Measurements from ENCODE around the gene RAB39A. TPM values are rescaled to one million over a fixed set of nuclear protein-coding genes. Genes with fewer than 3 reads are reported as not detected.

The RAB39A gene
- total RNA-seq, 1 donor from 2014 or later = 0.58 TPM

DNA sequence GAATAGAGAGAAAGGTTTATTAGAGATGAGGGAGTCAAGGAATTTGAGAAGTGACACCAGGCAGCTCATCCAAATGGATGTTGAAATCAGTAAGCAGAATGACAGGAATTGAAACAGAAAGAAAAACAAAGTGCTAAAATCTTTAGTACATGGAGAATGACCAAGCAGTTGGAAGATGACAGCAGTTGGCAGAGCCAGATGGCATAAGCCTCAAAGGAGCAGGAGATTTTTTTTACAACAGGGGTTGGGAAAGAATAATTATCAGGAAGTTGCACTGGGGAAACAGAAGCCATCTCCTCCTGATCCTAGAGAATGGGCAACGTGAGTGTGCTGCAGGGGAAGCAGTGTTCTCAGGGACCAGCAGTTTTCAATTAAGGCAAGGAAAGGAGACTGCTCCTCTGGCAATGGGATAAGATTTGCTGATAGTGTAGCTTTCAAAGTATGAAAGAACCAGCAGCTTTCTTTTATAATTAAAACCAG, 28.9 kb downstream of the RAB39A start:
- ATAC-seq (peak; percentile 60), DNase-seq (ENCODE audit: low spot score) (no peak)

DNA sequence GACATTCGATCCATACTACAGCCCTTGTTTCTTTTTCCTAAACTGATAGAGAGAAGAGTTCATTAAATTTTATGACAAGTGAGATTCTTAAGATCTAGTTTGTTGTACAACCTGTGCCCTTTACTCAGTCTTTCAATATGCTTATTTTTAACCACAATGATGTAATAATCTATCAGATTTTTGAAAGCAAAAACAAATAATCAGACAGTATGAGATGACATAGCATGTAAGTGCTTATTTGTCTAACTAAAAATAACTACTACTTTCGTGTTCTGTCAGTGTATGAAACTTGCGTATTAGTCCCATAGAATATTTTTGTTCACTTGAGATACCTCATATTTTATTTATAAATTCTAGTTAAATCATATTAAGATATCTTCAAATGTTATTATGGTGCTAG, 33.2 kb downstream of the RAB39A start:
- DNase-seq (ENCODE audit: low spot score) = no peak
- no peak for ATAC-seq

DNA sequence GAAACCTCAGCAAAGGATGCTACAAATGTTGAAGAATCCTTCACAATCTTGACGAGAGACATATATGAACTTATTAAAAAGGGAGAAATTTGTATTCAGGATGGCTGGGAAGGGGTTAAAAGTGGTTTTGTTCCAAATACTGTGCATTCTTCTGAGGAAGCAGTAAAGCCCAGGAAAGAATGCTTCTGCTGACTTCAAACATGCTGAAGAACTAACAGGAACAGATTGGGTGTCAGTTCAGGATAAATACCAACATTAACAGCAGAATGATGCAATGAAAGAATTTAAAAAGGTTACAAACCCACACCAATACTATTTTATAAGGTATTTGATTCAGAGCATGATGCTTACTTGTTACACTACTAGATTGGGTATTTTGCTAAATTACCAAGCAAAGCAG, 33.9 kb downstream of the RAB39A start:
- no peak for ATAC-seq
- DNase-seq (ENCODE audit: low spot score) = no peak

DNA sequence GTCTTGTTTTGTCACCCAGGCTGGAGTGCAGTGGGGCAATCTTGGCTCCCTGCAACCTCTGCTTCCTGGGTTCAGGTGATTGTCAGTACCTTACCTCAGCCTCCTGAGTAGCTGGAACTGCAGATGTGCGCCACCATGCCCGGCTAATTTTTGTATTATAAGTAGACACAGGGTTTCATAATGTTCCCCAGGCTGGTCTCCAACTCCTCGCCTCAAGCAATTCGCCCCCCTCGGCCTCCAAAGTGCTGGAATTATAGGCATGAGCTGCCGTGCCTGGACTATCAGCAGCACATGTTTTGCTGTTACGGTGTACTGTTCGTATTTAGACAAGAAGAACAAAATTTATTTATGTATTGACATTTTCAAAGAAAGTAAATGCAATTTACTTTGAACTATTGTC, 34.8 kb downstream of the RAB39A start:
- ATAC-seq (no peak), DNase-seq (ENCODE audit: low spot score) (no peak)

DNA sequence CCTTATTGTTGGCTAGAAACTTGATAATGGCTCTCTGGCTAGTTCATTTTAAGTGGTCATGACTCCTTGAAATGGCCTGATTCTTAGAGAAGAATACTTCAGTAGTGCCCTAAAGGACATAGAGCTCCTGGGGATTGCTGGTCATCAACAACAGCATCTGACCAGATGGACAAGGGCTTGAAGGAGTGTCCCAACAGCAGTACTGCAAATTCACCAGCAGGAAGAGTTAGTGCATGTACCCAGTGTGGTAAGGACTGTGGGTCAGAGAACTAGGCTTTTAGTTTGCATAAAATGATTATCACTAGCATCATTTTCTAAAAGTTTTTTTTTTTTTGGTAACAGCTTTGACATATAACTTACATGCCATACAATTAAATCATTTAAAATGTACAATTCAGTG, 41.0 kb downstream of the RAB39A start:
- no peak for DNase-seq (ENCODE audit: low spot score)
- ATAC-seq = no peak

DNA sequence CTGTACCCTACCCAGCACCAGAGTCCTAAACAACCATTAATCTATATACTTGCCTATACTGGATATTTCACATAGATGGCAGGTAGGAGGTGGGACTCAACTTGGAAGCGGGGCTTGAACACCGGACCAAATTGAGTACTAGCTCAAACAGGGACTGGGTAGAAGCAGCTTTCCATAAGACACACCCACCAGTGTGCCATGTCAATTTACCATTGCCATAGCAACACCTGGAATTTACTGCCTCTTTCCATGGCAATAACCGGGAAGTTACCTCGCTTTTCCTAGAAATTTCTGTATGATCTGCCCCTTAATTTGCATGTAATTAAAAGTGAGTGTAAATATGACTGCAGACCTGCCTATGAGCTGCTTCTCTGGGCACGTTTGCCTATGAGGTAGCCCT, 41.8 kb downstream of the RAB39A start:
- no peak for DNase-seq (ENCODE audit: low spot score)
- ATAC-seq = no peak

DNA sequence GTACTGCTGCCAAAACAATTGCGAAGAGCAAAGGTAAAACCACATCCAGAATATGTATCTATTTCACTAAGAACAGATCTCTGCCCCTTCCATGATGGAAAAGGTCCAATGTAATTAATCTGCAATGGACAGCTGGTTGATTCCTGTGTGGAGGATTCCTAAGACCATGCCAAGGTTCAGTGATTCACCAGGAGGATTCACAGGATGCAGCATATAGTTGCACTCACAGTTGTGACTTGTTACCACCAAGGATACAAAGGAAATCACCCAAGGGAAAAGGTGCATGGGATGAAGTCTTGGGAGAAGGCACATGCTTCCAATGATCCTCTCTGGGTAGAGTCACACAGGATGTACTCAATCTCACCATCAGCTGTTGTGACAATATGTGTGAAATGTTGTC, 45.4 kb downstream of the RAB39A start:
- DNase-seq (ENCODE audit: low spot score) (no peak), ATAC-seq (no peak)

DNA sequence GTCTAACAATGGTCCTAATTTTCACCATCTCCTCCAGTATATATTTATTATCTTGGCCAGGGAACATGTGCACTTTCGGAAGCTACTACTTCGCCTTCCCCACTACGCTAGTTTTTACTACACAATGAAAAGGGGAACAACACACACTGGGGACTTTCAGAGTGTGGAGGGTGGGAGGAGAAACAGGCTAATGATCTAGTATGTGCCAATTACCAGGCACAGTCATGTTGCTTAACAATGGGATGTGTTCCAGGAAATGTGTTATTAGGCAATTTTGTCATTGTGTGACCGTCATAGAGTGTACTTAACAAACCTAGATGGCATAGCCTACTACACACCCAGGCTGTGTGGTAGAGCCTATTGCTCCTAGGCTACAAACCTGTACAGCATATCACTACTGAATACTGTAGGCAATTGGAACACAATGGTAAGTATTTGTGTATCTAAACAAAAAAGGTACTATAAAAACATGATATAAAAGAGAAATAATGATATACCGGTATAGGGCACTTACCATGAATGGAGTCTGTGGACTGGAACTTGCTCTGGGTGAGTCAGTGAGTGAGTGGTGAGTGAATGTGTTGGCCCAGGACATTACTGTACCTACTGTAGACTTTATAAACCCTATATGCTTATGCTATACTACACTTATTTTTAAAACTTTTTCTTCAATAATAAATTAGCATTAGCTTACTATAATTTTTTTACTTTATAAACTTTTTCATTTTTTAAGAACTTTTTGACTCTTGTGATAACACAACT, 60.3 kb downstream of the RAB39A start:
- ATAC-seq = peak; percentile 63
- DNase-seq (ENCODE audit: low spot score) = no peak

DNA sequence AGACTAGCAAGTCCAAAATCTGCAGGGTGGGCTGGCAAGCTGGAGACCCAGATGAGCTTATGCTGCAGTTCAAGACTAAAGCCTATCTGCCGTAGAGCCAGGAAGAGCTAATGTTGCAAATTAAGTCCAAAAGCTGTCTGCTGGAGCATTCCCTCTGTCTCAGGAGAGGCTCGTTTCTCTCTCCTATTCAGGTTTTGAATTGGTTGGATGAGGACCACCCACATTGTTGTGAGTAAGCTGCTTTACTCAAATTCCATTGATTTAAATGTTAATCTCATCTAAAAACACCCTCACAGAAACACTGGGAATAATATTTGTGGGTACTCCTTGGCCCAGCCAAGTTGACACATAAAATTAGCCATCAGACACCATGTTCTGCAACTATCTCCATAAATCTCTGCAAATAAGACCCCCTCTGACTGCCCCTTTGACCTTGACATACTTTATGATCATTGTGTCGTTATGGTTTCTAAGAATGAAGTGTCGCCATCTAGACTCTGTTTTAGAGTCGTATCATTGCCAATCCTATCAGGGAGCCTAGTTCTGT, 63.7 kb downstream of the RAB39A start:
- no peak for ATAC-seq
- no peak for DNase-seq (ENCODE audit: low spot score)

DNA sequence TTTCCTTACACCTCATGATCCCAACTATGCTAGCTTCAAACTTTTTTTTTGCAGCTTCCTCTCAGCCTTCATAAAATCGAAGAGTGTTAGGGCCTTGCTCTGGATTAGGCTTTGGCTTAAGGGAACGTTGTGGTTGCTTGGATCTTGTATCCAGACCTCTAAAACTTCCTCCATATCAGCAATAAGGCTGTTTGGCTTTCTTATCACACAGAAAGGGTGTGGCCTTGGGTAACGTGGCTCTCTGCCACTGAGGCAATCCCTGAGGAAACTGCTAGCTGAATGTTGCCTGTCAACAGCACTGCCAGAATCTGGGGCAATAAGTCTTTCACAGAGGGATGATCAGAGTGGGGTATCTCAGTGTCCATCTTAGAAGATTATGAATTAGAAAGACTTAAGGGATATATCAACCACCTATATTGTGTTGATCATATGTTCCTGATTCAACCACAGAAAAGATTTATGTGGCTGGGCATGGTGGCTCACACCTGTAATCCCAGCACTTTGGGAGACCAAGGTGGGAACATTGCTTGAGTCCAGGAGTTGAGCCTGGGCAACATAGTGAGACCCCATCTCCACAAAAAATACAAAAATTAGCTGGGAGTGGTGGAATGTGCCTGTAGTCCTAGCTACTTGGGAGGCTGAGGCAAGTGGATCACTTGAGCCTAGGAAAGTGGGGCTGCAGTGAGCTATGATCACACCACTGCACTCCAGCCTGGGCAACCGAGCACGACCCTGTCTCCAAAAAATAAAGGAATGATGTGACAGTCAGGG, 67.9 kb downstream of the RAB39A start:
- DNase-seq (ENCODE audit: low spot score) (no peak), ATAC-seq (no peak)

DNA sequence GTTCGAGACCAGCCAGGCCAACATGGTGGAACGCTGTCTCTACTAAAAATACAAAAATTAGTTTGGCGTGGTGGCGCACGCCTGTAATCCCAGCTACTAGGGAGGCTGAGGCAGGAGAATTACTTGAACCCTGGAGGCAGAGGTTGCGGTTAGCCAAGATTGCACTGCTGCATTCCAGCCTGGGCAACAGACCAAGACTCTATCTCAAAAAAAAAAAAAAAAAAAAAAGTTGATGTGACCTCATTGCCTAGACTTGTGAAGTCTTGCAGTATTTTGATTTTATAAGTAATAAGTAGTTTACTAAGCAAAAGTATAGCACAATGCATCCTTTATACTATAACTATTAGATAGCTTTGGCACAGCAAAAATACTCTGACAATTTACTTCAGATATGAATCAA, 70.5 kb downstream of the RAB39A start:
- DNase-seq (ENCODE audit: low spot score) = no peak
- no peak for ATAC-seq

DNA sequence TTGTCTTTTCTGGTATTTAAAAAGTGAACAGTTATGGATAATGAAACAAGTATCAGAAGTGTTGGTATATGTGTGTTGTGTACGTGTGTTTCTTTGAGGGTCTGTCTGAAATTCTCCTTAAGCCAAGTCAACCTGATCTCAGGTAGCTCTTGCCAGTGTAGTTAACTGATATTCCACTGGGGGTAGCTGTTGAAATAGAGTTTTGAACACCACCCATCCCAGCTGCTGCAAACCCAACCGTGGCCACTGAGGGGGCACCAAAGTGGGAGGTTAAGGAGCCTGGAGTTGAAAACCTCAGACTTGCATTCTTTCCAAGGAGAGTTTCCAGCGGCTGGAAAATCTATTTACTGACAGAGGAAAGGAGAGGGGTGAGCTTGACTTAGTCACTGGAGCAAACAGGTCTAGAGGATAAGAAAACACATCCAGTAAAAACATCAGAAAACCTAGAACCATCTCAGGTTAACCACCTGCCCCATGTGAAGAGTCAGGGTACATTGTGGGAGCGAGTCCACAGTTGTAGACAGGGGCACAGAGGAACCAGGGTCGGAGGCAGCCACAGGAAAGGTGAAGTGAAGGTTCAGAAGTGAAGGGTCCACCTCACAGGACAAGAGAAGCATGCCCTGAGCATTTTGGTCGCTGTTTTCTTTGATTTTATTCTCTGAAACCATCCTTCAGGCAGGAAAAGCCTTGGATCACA, 71.7 kb downstream of the RAB39A start:
- DNase-seq (ENCODE audit: low spot score) (no peak), ATAC-seq (peak; percentile 87)

DNA sequence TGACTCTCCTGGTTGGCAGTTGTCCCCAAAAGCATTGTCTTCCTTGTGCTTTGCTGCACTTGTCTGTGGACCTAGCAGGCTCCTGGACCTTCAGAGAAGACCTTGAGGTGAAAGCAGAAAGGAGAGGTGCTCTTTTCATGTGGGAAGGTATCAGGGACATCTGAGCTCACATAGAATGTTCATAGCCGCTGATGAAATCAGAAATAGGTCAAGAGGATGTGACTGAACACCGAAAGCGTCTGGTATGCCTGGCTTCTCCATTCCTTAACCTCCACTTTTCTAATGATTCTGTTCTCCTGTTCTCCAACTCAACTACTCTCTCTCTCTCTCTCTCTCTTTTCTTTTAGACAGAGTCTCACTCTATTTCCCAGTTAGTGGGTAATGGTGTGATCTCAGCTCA, 74.2 kb downstream of the RAB39A start:
- ATAC-seq (no peak), DNase-seq (ENCODE audit: low spot score) (no peak)

DNA sequence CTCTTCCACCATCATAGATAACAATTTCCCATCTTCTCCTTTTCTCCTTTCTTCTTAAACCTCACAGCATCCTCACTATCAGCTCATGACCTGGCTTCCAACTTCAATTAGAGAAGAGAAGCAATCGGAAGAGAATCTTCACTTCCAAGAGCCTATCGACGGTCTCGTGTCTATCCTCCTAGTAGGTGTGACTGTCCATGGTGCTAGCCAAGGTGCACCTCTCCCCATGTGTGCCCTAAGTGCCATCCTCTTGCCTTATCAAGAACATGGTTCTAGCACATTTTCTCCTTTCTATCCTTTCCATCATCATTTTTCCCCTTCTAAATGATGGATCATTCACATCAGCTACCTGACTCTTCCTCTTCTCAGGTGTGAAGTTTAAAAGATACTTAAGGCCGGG, 75.4 kb downstream of the RAB39A start:
- ATAC-seq = no peak
- no peak for DNase-seq (ENCODE audit: low spot score)

DNA sequence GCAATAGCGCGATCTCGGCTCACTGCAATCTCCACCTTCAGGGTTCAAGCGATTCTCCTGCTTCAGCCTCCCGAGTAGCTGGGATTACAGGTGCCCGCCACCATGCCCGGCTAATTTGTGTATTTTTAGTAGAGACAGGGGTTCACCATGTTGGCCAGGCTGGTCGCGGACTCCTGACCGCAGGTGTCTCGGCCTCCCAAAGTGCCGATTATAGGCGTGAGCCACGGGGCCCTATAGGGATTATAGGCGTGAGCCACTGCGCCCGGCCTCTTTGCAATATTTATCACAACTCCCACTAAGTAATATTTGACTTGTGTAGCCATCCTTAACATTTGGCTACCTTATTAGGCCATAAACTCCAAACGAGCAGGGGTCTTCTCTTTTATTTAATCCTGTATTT, 79.6 kb downstream of the RAB39A start:
- ATAC-seq (no peak), DNase-seq (ENCODE audit: low spot score) (no peak)

DNA sequence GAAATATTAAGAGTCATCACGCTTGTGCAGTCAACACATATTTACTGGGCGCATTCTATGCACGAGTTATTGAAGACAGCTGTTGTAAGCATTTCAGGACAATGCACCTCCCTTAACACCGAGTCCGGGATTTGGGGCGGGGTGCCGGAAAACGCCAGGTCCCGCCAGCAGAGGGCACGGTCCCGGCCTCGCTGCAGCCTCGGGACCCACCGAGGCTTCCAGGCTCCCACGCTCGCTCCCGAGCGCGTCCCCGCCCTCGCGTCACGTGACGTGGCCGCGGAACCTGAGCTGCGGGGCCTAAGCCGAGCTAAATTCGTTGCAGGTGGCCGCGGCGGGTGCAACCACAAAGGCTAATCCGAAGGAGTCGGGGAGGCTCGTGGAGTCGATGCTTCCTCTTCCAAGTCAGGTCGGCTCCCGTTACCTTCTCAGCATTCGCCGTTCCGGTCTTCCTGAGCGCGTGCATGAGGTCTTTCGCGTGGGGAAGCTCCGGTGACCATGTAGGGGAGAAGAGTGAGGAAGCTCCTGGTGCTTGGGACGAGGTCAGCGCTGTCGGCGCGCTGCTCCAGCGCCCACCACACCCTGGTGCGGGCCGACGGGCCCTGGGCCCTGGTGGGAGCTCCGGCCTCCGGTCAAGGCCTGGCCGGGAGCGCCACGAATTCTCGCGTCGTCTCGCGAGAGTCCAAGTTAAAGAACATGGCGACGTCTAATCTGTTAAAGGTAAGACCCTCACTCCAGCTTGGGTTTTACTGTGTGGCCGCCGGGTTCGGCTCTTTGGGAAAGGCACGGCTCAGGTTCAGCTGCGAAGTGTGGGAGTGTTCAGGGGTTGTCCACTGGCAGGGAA, 80.6 kb downstream of the RAB39A start, which contains the start of gene CUL5:
CUL5 (plus strand) TSS at position 243 of the 841 bp plus-strand sequence; CDS start at position 694, 451 bp downstream.
- peak; percentile 96 for ATAC-seq

DNA sequence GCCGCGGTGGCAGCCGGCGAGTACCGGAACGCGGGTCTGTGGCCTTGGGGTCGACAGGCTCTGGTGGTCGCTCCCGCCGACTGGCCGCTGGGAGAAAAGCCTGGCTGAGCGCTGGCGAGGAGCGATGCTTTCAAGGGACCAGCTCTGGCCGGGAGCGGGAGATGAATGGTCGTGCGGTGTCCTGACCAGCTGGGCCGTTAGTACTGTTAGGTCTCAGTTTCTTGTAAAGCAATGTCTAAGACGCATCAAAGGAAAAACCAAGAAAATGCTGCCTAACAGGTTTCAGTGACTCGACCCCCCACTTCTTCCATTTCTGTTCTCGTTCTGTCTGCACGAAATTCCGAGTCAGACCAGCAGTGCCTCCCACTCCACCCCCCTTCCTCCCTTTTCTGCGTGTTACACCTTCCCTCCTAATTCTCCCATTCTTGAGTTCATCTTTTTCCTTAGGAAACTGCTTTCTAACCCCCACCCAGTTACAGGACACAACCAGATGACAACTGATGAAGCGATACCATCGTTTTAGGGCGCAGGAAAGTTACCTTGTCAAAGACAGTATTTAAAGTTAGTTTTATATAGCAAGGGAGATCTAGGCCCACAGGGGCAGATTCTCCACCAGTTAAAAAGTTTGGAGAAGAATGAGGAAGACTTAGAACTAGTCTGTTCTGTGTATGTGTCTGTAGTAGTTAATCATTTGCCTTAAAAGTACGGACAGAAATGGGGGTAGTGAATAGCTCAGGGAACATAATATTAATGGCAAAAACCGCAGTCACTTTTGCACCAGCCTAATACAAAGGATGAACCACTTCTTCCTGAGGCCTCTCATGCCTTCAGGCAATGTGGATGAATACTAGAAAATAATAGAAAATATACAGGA, 81.5 kb downstream of the RAB39A start:
- peak; percentile 30 for ATAC-seq
- no peak for DNase-seq (ENCODE audit: low spot score)

More for the DNA sequence above, 80.6 kb downstream of the RAB39A start, which contains the start of gene CUL5:
- DNase-seq (ENCODE audit: low spot score) = peak; percentile 94

DNA sequence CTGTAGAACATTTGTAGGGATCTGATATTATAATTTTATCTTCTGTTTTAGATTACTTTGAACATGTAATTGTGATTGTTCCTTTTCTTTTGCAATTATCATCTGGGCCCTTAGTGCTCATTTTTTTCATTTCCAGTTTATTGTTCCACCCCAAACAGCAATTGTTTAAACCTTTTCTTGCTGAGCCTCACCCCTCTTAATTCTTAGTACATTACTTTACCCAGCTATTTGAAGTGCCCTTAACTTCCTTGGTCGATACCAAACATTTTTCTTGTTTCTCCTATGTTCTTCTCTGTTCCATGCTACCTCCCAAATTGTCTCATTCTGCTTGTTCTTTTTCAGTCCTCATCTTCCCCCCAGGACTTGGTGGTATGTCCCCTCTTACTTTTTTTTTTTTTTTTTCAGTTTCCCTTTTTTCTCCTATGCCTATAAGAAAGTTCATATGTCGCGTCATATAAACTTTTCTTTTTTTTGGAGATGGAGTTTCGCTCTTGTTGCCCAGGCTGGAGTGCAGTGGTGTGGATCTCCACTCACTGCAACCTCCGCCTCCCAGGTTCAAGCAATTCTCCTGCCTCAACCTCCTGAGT, 84.0 kb downstream of the RAB39A start:
- DNase-seq (ENCODE audit: low spot score) (no peak), ATAC-seq (no peak)
